GM21528 (cell line): ENCODE measurements around the gene TP53.

Experiments used
- ATAC-seq: cut with Tn5 transposase; IDR thresholded peaks from one replicate; pipeline ENCODE4 v1.9.1; 2021; ENCODE audit warnings: mild to moderate bottlenecking, moderate library complexity; ENCODE audit not compliant: unreplicated experiment, low FRiP score

TP53 gene

DNA sequence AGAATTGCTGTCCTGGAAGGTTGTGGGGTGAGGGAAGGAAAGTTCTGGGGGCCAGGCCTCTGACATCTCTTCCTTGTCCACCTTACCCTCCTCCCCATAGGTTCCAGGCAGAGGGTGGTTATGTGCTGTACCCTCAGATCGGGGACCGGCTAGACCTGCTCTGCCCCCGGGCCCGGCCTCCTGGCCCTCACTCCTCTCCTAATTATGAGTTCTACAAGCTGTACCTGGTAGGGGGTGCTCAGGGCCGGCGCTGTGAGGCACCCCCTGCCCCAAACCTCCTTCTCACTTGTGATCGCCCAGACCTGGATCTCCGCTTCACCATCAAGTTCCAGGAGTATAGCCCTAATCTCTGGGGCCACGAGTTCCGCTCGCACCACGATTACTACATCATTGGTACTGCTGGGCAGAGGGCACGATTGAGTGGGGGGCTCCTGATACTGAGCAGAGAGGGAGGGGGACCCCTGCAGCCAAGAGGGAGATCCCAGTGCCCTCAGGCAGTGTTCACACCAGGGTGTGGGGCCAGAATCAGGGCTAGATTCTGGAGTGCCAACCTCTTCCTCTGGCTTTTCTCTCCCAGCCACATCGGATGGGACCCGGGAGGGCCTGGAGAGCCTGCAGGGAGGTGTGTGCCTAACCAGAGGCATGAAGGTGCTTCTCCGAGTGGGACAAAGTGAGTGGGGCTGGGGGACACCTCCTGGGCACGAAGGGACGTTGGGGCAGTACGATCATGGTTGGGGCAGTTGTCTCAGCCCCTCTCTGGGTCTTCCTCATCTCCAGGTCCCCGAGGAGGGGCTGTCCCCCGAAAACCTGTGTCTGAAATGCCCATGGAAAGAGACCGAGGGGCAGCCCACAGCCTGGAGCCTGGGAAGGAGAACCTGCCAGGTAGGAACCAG is 20.8 kb upstream of the TP53 start:
- ATAC-seq: no peak

DNA sequence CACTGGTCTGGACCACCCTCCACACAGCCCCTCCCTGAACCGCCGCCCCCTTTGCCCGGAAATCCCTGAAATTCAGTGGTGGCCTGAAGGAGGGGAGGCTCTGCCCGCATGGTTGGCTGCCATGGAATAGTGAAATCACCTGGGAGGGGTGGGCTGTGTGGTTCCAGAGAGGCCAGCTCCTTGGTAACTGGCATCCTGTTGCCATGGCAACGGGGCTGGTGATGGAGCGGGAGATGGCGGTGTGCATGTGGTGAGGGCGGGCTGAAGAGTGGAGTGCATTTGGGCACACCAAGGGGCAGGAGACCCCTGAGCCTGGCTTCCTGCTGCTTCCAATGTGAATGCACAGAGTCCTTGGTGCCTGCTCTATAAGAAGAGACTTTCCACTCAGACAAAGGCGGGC is 20.2 kb upstream of the TP53 start:
- ATAC-seq: no peak

- ATAC-seq: no peak
Observed at GRCh38 chr17:7706631-7707354, 19.5 kb upstream of the TP53 start.

DNA sequence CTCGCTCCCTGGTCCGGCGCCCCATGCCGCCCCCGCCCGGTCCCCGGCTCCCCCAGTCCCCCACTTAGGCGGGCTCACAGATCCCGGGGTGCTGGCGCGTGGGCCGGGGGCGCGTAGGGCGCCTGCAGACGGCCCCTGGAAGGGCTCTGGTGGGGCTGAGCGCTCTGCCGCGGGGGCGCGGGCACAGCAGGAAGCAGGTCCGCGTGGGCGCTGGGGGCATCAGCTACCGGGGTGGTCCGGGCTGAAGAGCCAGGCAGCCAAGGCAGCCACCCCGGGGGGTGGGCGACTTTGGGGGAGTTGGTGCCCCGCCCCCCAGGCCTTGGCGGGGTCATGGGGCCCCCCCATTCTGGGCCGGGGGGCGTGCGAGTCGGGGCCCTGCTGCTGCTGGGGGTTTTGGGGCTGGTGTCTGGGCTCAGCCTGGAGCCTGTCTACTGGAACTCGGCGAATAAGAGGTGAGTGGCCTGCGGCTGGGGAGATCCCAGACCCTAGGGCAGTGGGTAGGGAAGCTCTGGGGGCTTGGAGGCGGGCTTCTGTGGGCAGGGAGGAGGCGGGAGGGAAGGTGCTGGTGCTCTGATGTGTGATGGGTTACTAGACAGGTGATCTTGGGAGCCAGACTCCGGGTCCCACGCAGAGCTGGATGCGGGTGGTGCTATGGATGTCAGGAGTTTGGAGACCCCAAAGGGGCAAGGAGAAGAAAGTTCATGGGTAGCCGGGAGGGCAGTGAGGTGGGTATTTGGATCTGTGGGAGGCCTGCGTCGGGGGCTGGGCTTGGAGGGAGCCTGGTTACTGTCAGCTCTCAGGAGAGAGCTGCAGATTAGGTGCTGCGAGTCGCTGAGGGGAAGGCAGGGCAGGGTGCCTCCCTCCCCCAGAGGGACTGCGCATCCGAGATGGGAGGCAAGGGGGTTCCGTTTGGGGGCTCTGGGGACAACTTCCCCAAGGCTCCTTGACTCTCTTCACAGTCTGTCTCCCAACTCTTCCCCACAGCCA is 18.3 kb upstream of the TP53 start:
- ATAC-seq: no peak

- ATAC-seq: no peak
Observed at GRCh38 chr17:7704601-7705268, 17.4 kb upstream of the TP53 start, which contains the start of gene EFNB3. TSS of gene EFNB3 (plus strand) at chr17:7705202. CDS start at chr17:7705599, 397 bp downstream.

DNA sequence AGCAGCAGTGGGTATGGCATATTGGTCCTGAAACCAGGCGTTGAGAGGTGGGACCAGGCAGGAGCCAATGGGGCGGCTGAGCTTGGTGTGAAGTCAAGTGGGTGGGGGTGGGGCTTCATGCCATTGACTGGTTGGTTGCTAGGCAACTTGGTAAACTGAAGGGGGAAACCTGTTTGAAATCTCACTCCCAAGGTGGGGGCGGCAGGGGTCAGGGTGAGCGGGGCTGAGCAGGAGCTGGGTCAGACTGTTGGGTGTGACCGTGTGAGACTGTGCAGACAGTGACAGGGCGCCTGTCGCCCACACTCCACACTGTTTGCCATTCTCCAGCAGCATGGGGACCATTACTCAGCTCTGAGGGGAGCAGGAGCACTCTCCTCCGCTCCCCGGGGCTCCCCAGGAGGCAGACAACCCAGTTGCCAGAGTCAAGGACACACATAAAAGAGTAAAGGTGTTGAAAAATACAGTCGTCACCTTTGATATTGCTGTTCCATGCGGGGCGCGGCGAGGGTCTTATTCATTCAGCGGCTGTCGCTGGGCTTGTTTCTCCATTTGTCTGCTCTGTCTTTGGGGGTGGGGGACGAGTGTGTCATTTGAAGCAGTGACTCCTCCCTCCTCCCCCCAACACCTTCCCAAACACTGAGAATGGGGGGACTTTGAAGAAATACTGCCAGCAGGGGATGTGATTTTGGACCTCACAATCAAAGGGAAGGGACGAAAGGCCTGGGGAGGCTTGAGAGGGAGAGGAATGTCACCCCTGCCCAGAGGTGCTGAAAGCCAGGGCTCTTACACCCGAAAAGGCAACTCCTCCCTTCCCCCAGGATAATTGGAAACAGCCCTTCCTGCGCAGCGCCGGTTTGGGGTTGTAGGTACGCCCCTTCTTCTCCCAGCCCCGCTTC is 16.5 kb upstream of the TP53 start:
- no peak for ATAC-seq

DNA sequence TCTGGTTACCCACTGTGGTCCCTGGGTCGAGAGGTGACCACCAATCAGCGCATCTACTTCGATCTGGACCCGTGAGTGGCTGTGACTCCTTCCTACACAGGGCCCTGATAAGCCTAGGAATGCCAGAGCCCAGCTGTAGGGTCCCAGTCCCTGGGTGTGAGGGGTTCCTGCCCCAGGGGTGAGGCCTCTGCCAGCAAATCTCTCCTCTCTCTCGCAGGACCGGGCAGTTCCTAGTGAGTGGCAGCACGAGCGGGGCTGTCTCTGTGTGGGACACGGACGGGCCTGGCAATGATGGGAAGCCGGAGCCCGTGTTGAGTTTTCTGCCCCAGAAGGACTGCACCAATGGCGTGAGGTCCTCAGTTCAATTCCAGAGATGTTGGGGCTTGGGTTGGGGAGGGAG is 15.5 kb upstream of the TP53 start:
- ATAC-seq: no peak

GRCh38 chr17:7701681-7702080 is 14.4 kb upstream of the TP53 start:
- ATAC-seq: no peak

DNA sequence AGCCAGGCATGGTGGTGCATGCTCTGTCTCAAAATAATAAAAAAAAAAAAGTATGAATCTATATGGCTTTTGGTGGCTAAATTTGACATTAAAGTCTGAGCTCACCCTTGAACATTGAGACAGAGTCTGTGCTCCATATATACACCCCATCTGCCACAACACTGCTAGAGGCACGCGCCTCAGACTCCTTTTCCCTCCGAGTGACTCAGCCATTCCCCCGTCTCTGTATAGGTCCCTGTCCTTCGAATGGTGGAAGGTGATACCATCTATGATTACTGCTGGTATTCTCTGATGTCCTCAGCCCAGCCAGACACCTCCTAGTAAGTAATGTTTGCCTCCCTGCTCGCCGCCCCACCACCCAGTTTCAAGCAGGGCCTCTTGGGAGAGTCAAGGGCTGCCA is 13.2 kb upstream of the TP53 start:
- no peak for ATAC-seq

- no peak for ATAC-seq
Observed at GRCh38 chr17:7697828-7698588, 10.7 kb upstream of the TP53 start.

GRCh38 chr17:7695586-7695985 is 8.3 kb upstream of the TP53 start:
- ATAC-seq: no peak

- ATAC-seq: no peak
Observed at GRCh38 chr17:7688808-7689316, 1.6 kb upstream of the TP53 start.

GRCh38 chr17:7687908-7688807 is 868 bp upstream of the TP53 start, which contains the start of gene WRAP53:
TSS of gene WRAP53 (plus strand) at chr17:7688477. CDS start at chr17:7688649, 172 bp downstream.
- peak; percentile 59 for ATAC-seq

DNA sequence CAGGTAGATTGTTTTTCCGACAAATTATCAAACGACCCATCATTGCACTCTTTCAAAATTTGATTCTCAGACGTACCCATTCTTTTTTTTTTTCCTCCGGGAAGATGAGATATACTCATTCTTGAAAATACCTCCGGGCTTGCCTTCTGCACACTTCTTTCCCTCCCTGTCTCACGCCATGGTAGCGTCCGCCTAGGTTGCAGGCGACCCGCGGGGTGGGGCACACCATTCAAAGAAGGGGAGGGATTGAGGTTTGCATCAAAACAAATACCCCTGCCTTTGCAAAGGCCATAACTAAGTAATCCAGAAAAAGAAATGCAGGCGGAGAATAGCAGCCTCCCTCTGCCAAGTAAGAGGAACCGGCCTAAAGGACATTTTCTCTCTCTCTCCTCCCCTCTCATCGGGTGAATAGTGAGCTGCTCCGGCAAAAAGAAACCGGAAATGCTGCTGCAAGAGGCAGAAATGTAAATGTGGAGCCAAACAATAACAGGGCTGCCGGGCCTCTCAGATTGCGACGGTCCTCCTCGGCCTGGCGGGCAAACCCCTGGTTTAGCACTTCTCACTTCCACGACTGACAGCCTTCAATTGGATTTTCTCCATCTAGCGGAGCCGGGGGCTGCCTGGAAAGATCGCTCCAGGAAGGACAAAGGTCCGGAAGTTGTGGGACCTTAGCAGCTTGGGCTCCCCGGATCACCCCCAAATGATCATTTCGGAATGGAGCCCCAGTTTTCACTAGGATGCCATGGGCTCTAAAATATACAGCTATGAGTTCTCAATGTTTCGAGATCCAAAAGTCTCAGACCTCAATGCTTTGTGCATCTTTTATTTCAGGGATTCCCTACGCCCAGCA is 843 bp downstream of the TP53 start:
- peak; percentile 53 for ATAC-seq

- peak; percentile 55 for ATAC-seq
Observed at GRCh38 chr17:7685533-7686221, 1.6 kb downstream of the TP53 start.
